ENCODE results near the gene SEC14L5.

SEC14L5 gene

GRCh38 chr16:5018793-5019192 is 60.7 kb downstream of the SEC14L5 start:
- DNase-seq = no peak

GRCh38 chr16:5019775-5020174 is 61.6 kb downstream of the SEC14L5 start:
- no peak for DNase-seq

- DNase-seq = no peak
These were observed 62.4 kb downstream of the SEC14L5 start for GRCh38 chr16:5020551-5020950.

GRCh38 chr16:5022521-5022920 is 64.4 kb downstream of the SEC14L5 start:
- no peak for DNase-seq

DNA sequence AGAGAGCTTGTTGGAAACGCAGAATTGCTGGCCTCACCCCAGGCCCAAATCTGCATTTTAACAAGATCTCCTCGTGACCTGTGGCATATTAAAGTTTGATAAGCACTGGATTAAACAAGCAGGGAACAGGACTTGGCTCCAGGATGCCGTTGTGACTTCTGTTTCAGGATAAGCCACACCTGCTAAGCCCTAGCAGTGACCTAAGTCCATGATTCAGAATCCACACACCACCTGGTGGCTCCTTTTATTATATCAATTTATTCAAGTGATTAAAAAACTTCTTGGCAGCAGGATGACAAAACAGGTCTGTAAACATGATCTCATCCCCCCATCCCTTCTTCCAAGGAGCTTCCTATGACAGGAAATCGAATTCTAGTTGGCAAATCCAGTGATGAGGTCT is 66.5 kb downstream of the SEC14L5 start:
- DNase-seq = peak; percentile 70

DNA sequence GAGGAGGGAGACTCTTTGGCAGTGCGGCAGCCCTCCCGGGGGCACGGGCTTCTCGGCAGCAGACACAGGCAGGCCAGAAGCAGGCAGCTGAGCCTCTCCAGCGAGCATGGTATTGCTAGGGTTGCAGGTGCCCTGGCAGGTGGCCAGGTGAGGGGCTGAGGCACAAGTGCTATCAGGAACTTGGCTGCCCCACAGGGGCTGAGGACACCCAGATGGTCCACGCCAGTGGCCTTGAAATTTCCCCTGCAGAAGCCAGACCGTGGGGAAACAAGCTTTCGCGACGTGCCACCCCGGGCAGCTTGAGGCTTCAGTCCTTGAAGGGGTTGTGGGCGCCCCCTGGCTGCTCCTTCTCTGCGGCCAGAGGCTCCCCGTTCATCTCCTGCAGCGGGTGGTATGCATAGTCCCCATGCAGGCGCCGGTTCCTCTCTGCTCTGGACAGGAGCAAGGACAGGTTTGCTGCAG is 67.1 kb downstream of the SEC14L5 start:
- DNase-seq = peak; percentile 47

- no peak for DNase-seq
These were observed 68.5 kb downstream of the SEC14L5 start for GRCh38 chr16:5026664-5027063.

- DNase-seq = no peak
These were observed 69.0 kb downstream of the SEC14L5 start for GRCh38 chr16:5027086-5027485.

GRCh38 chr16:5027575-5028235 is 69.6 kb downstream of the SEC14L5 start:
- no peak for DNase-seq

DNA sequence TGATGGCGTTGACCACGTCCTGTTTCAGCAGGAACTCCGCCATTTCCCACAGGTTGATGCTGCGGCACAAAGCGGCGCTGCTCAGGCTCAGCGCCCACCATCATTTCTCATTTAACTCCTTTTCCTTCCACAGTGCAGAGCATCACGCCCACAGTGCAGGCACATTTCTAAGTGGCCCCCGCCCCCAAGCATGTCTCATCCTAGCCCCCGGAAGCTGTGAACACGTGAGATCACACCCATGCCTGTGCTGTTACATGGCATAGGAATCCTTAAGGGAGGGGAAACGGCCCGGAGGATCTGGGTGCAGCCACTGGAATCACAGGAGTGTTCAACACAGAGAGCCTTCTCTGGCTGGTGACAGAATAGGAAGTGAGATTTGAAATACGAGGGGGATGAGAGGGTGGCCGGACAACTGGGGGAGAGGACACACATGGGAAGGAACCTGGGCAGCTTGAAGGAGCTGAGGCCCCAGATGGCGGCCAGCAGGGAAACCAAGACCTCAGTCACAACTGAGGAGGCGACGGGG is 70.9 kb downstream of the SEC14L5 start:
- no peak for DNase-seq

GRCh38 chr16:5030251-5030870 is 72.2 kb downstream of the SEC14L5 start:
- DNase-seq = no peak

- DNase-seq = no peak
These were observed 73.5 kb downstream of the SEC14L5 start for GRCh38 chr16:5031601-5032000.

DNA sequence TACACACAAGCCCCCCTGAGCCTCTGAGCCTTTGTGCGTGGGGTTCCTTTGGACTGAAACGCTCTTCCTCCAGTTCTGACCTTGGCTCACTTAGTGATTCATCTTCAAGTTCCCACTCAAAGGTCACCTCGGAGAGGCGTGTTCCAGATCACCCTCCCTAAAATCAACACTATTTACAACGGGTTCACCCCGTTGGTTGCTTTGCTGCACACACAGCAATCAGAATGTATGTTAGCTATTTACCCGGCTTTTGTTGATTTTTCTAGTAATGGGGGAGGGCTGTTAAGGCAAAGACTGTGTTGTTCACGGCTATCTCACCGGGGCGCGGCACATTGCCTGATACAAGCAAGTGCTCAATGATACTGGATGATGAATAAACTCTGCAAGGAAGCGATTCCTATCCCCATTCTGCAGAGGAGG is 74.6 kb downstream of the SEC14L5 start:
- DNase-seq = no peak

- DNase-seq = peak; percentile 32
These were observed 75.4 kb downstream of the SEC14L5 start, which contains the start of gene NAGPA for GRCh38 chr16:5033256-5034166. Gene NAGPA (minus strand): TSS chr16:5033935. CDS start chr16:5033914, 21 bp downstream.

DNA sequence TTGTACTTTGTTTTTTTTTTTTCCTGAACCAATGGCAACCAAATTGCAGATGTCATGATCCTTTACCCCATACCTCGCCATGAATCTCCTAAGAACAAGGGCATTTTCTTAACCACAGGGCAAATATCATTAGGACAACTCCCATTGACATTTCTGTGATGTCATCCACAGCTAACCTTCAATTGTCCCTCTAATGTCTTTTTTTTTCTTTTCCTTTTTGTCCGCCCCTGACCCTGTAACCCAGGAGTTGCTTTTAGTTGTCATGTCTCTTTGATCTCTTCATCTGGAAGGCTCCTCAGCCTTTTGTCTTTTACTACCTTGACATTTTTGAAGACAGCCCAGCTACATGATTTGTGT is 76.0 kb downstream of the SEC14L5 start:
- DNase-seq = no peak

DNA sequence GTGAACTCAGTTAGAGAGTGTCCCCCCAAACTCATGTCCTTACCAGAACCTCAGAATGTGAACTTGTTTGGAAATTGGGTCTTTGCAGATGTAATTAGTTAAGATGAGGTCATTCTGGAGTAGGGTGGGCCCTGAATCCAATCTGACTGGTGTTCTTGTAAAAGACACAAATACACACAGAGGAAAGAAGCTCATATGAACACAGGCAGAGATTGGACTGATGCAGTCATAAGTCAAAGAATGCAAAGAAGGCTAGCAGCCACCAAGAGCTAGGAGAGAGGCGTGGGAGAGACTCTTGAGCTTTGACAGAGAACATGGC is 77.7 kb downstream of the SEC14L5 start:
- DNase-seq = no peak

- no peak for DNase-seq
These were observed 78.4 kb downstream of the SEC14L5 start for GRCh38 chr16:5036228-5037156.

- DNase-seq = no peak
These were observed 82.3 kb downstream of the SEC14L5 start for GRCh38 chr16:5040451-5040850.

DNA sequence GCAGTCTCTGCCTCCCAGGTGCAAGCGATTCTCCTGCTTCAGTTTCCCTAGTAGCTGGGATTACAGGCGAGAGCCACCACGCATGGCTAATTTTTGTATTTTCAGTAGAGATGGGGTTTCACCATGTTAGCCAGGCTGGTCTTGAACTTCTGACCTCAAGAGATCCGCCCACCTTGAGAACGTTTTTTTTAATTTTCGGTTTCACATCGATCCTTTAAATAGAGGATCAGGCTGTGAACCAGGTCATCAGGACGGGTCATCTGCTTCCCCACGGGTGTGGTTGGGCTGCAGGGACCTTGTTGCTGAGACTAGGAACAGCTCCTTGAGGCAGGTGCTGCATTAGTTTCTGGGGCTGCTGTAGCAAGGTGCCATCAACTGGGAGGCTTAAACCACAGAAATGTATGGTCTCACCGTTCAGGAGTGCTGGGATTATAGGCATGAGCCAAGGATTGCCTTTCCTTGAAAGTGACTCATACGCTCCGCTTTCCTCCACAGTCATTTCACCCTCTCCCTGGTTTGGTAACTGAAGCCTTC is 83.5 kb downstream of the SEC14L5 start:
- no peak for DNase-seq

- DNase-seq = no peak
These were observed 84.5 kb downstream of the SEC14L5 start for GRCh38 chr16:5042574-5043171.

DNA sequence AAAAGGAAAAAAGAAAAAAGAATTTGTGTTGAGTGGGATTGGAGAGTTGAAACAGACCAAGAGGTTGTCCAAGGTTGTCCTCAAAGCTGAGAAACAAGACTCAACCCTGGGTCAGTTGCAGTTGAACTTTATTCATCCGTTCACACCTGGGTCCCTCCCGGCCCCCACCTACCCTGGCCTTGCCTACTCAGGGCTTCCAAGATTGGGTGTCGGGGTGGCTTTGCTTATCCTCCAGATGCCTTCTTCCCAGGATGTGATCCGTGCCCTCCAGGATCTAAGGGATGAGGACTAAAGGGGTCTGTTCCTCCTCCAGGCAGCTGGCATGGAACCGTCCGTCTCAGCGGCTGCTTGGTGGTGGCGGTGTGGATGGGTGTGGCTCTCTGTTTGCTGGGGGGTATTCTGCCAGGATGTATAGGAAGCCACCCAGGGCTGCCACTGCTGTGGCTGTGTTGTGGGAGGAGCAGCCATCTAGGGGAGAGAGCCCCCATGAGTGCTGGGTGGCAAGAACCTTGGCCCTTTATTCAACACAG is 85.9 kb downstream of the SEC14L5 start:
- no peak for DNase-seq
